ENCODE measurements around the gene SLC5A9.
"Not testable (repeated sequence)": the region's sequence is repeated elsewhere in the genome, so short reads cannot be mapped to it uniquely, and the experiment has no call there.

SLC5A9 gene

DNA sequence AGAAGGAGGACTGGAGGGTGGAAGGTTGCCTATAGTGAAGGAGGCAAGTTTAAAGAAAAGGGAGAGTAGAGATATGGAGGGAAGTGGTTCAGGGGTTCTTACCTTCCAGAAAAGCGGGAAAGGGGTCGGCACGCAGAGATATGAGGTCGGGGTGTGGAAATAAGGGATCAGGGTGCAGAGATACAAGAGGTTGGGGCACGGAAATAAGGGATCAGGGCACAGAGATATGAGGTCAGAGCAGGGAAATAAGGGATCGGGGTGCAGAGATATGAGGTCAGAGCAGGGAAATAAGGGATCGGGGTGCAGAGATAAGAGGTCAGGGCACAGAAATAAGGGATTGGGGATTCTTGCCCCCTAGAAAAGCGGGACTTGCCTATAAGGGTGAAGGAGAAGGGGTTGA lies 9.1 kb upstream of the SLC5A9 start:
- in situ Hi-C loops (cut with MboI; ENCODE audit: low sequenced_read_pairs) = not testable (repeated sequence)

- in situ Hi-C loops (cut with MboI; ENCODE audit: low sequenced_read_pairs) = not testable (repeated sequence)
Observed at GRCh38 chr1:48214366-48214765, 8.2 kb upstream of the SLC5A9 start.

DNA sequence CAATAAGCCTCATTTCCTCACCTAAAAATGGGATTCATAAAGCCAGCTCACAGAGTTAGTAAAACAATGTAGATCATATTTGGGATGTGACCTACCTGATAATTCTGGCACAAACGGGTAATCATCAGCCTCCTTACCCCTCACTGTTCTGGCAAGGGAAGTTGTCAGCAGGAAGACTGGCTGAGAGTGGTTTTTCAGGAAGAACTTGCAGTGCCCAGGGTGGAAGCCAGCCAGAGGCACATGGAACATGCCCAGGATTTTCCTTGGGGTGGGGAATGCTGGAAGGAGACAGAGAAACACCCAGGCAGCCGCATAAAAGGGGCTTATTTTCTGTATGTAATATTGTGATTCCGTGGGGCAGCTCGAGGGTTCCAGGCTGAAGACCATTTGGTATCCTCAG lies 7.7 kb upstream of the SLC5A9 start:
- in situ Hi-C loops (cut with MboI; ENCODE audit: low sequenced_read_pairs) = no loop called here

GRCh38 chr1:48215222-48215621 lies 7.3 kb upstream of the SLC5A9 start:
- in situ Hi-C loops (cut with MboI; ENCODE audit: low sequenced_read_pairs) = no loop called here

GRCh38 chr1:48215889-48216288 lies 6.6 kb upstream of the SLC5A9 start:
- in situ Hi-C loops (cut with MboI; ENCODE audit: low sequenced_read_pairs) = no loop called here

DNA sequence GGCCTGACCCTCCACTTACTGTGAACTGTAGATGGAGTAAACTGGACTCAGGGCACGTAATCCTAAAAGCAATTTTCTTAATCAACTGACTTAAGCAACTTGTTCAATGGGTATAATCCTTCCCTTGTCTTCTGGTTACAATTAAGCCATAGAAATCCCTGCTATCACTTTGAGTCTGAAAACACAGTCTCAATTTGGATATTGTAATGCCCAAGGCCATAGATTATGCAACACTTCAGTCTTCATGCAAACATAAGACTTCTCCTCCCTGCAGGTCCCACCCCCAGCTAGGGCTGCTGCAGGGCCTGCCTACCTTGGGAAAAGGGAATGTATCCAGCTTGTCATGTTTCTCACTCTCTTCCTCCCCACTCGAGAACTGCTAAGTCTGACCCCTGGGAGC lies 6.2 kb upstream of the SLC5A9 start:
- in situ Hi-C loops (cut with MboI; ENCODE audit: low sequenced_read_pairs) = no loop called here

- in situ Hi-C loops (cut with MboI; ENCODE audit: low sequenced_read_pairs) = no loop called here
Observed at GRCh38 chr1:48216941-48217340, 5.6 kb upstream of the SLC5A9 start.

GRCh38 chr1:48217856-48218255 lies 4.7 kb upstream of the SLC5A9 start:
- in situ Hi-C loops (cut with MboI; ENCODE audit: low sequenced_read_pairs) = no loop called here

- in situ Hi-C loops (cut with MboI; ENCODE audit: low sequenced_read_pairs) = no loop called here
Observed at GRCh38 chr1:48219803-48220202, 2.7 kb upstream of the SLC5A9 start.

DNA sequence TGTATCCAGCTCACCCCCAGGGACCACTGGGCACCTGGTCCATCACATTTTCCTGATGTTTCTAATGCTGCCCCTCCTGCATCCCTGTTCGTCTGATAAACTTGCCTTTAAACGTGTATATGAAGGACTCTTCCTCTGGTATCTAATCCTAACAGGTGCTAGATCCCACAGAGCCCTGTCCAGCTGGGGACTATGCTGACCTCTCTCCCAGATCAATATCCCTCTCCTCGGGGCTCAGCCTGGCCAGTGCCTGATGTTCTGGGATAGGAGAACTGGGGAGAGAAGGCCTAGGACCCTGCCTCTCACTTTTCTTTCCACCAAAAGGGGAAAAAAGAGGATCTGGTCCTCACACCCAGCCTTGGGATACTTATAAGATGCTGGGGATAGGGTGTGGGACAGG lies 1.4 kb upstream of the SLC5A9 start:
- in situ Hi-C loops (cut with MboI; ENCODE audit: low sequenced_read_pairs) = no loop called here

DNA sequence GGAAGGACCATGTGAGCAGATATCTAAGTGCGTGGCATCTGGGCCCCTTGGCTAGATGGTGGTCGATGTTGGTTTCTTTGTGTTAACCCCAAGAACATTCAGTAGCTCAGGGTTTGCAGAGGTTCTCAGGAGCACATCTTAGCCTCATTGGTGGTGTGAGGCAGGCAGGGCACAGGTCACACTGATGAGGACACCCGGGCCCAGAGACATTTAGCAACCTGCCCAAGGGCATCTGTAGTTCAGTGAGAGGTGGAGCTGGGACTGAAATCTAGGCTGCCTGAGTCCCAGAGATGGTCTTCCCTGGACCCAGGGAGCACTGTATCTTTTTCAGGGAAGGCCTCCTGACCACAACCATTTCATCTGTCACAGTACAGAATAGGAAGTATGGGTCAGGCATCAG lies 859 bp upstream of the SLC5A9 start:
- in situ Hi-C loops (cut with MboI; ENCODE audit: low sequenced_read_pairs) = no loop called here

DNA sequence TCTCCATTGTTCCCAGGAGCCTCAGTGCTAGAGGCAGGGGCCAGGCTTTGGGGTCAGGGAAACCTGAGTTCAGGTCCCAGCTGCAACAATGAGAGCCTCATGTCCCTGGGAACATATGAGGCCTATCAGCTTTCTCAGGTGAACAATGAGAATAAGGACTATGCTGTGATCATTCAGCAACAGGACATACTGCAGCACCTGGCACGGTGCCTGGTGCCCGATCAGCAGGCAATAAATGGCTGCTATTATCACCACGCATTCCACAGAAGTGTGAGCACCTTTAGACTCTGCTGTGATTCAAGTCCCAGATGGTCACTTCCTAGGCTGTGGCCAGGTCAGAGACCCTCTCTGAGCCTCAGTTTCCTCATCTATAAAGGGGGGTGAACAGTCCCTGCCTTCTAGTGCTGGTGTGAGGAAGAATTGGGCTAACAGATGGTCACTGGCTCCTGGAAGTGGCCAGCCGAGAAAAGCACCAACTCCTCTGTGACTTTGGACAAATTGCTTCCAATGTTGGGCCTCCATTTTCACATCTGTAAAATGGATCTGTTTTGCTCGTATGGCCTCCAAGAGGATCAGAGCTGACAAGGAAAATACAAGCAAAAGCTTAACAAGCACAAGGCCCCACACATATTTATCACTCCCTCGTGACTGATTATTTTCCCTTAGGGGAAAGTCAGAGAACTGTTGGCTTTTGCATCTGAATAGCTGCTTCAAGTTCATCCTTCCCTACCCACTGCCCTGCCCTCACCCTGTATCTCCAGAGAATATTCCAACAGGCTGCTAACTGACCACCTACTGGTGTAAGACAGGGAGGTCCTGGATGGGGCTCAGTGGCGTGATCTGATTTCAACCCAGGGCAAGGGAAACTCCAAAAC lies 1.1 kb downstream of the SLC5A9 start:
- in situ Hi-C loops (cut with MboI; ENCODE audit: low sequenced_read_pairs) = no loop called here

DNA sequence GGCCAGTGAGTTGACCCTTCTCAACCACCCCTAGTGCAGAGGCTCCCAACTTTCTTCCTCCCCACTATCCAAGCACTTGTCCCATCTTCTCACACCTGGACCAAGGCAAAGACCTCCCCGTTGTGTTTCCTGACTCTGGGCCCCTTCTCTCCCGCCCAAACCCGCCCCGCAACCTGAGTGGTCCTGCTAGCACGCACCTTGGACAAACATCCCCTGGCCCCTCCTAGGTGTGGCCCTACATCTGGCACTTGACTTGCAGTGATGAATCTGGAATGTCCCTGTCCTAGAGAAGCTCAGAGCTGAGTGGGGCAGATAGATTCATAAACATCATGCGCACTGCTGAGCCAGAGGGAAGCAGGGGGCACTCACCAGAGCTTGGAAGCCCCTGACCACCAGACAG lies 2.3 kb downstream of the SLC5A9 start:
- in situ Hi-C loops (cut with MboI; ENCODE audit: low sequenced_read_pairs) = no loop called here

DNA sequence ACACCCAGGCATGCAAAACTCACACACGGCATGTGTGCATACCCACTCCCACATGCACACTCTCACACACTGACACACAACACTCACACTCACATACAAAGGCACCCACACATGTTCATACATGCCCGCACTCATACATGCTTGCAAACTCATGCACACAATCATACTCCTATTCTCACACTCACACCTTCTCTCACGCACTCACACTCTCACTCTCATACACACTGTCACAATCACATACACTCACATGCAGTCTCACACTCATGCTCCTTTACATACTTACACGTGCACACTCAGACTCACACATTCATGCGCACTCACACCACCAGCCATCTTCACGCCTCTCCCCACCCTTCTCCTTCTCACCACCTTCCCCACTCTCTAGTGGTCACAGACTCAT lies 3.1 kb downstream of the SLC5A9 start:
- in situ Hi-C loops (cut with MboI; ENCODE audit: low sequenced_read_pairs) = no loop called here

DNA sequence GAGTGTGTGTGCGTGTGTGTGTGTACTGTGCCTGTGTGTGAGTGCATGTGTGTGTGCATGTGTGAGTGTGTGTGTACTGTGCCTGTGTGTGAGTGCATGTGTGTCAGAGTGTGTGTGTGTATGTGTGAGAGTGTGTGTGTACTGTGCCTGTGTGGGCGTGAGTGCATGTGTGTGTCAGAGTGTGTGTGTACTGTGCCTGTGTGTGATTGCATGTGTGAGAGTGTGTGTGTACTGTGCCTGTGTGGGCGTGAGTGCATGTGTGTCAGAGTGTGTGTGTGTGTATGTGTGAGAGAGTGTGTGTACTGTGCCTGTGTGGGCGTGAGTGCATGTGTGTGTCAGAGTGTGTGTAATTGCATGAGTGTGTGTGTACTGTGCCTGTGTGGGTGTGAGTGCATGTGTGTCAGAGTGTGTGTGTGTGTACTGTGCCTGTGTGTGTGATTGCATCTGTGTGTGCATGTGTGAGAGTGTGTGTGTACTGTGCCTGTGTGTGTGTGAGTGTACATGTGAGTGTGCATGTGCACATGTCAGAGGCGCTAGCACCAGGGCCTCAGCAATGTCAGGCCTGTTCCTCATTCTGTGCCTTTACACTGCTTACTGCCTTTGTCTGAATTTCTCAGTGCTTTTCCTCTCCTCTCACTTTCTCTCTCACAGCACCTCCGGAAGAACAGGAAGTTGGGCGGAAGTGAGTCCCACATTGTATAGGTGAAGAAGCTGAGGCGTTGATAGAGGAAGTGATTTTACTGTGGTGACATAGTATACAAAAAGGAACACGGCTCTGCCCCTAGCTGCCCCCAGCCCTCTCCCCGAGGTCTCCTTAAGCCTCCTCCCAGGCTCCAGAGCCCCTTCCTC lies 4.9 kb downstream of the SLC5A9 start:
- in situ Hi-C loops (cut with MboI; ENCODE audit: low sequenced_read_pairs) = no loop called here

- in situ Hi-C loops (cut with MboI; ENCODE audit: low sequenced_read_pairs) = no loop called here
Observed at GRCh38 chr1:48228156-48228555, 5.6 kb downstream of the SLC5A9 start.

GRCh38 chr1:48229317-48229716 lies 6.8 kb downstream of the SLC5A9 start:
- in situ Hi-C loops (cut with MboI; ENCODE audit: low sequenced_read_pairs) = no loop called here

GRCh38 chr1:48230236-48230635 lies 7.7 kb downstream of the SLC5A9 start:
- in situ Hi-C loops (cut with MboI; ENCODE audit: low sequenced_read_pairs) = no loop called here

GRCh38 chr1:48232722-48233121 lies 10.2 kb downstream of the SLC5A9 start:
- in situ Hi-C loops (cut with MboI; ENCODE audit: low sequenced_read_pairs) = no loop called here

DNA sequence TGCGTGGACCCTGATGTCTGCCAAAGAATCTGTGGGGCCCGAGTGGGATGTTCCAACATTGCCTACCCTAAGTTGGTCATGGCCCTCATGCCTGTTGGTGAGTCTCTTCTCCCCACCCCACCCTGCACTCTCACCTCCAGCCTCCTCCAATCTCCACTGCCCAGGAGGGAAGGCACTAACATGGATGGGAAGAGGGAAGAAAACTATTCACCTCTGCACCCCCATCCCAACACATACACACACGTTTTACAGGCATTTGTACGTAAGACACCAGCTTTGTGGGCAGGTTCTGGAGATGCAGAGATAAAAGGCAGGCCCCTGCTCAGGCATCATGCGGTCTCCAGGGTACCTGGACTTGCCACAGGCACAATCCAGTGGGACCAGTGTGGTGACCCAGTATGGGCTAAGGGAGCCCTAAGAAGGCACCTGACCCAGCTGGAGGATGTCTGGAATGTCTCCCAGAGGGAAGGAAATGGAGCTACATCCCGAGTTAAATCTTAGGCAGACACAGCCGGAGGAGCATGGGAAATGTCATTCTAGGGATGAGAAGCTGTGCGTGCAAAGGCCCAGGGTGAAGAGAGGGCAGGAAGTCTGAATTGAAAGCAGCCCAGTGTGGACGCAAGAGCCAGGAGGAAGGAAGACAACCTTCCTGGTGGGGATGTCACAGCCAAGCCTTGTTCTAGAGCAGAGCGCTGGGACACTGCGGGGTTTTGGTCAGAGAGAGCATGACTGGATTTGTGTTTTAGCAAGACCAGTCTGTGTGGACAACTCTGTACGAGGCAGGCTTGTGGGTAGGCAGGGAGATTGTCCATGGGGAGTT lies 11.4 kb downstream of the SLC5A9 start:
- in situ Hi-C loops (cut with MboI; ENCODE audit: low sequenced_read_pairs) = no loop called here

DNA sequence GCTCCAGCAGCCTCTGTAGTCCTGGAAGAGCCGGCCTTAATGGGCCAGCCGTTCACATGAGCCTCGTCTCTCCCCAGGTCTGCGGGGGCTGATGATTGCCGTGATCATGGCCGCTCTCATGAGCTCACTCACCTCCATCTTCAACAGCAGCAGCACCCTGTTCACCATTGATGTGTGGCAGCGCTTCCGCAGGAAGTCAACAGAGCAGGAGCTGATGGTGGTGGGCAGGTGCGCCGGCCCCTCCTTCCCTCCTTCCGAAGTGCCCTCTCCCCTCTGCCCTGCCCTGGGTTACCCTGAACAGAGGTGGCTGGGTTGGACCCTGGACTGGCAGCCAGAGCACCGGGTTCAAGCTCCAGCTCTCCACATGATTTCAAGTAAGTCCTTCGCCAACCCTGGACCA lies 13.1 kb downstream of the SLC5A9 start:
- in situ Hi-C loops (cut with MboI; ENCODE audit: low sequenced_read_pairs) = no loop called here

Data from HL-60/S4 treated with retinoic acid at 250 ng/mL for 4 days and 3 days (cell line).